ENCODE measurements around the gene STIM1.

DNA sequence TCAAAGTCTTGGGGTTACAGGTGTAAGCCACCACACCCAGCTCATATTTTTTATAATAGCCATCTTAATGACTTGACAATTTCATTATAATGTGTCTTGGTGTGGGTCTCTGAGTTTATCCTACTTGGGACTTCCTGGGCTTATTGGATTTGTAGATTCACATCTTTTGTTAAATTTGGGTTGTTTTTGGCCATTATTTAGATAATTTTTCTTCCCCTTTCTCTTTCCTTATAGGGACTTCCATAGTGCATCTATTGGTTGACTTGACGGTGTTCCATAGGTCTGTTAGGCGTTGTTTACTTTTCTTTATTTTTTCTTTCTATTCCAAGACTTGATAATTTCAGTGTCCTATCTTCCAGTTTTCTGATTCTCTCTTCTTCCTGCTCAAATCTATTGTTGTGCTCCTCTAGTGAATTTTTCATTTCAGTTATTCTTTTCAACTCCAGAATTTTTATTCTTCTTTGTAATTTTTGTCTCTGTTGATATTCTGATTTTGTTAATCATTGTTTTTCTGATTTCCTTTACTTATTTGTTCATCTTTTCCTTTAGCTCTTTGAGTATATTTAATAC is 284.7 kb downstream of the STIM1 start:
- TF ChIP-seq, protein P1, sequence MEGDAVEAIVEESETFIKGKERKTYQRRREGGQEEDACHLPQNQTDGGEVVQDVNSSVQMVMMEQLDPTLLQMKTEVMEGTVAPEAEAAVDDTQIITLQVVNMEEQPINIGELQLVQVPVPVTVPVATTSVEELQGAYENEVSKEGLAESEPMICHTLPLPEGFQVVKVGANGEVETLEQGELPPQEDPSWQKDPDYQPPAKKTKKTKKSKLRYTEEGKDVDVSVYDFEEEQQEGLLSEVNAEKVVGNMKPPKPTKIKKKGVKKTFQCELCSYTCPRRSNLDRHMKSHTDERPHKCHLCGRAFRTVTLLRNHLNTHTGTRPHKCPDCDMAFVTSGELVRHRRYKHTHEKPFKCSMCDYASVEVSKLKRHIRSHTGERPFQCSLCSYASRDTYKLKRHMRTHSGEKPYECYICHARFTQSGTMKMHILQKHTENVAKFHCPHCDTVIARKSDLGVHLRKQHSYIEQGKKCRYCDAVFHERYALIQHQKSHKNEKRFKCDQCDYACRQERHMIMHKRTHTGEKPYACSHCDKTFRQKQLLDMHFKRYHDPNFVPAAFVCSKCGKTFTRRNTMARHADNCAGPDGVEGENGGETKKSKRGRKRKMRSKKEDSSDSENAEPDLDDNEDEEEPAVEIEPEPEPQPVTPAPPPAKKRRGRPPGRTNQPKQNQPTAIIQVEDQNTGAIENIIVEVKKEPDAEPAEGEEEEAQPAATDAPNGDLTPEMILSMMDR (IDR thresholded peaks at IDR 0.05; ENCODE audit: low read length) = no peak
- TF ChIP-seq EZH2 (IDR thresholded peaks at IDR 0.05; ENCODE audit: borderline replicate concordance, low read length) = no peak

All from OCI-LY1 (cell line).